Stomach (tissue), 4 donors: ENCODE measurements around the gene RAPGEF3.

Source experiments
- EP300 ChIP-seq: sonication (generic); formaldehyde crosslinking; IDR thresholded peaks from one replicate; pipeline ENCODE4 v1.6.1; 2017; ENCODE audit warnings: antibody characterized with exemption
- POLR2AphosphoS5 ChIP-seq, 3 donors: sonication (generic); formaldehyde crosslinking; IDR thresholded peaks; one replicate each; pipeline ENCODE4 v1.6.1; 2016; ENCODE audit warnings: antibody characterized with exemption in 3 of 3
- TF ChIP-seq, protein P1 (sequence below), 7 experiments: fragments of 450-650 bp in 4 of 7; fragments of 200-600 bp in 3 of 7; sonication (generic) in 3 of 7; IDR thresholded peaks; one replicate each; pipeline ENCODE4 v1.5.1; 2016 to 2019; ENCODE audit warnings: antibody characterized with exemption in 7 of 7, control low read depth in 2 of 7, mild to moderate bottlenecking in 1 of 7

DNA sequence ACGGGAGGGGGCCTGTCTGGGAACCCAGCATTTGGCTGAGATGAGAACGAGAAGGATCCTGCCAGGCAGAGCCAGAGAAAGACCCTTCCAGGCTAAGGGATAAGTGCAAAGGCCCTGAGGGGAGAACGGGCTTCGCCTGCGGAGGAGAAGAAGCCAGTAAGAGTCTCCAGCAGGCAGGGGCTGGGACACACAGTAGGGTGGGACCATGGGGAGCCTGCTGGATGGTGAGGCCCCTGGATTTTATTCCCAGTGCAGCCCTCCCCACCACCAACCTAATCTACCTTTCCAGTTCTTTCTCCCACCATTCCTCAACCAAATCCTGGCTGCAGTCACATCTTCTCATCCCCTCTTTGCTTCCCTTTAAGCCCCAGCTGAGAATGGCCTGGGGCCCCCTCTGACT is 12.6 kb downstream of the RAPGEF3 start:
- TF ChIP-seq, protein P1, sequence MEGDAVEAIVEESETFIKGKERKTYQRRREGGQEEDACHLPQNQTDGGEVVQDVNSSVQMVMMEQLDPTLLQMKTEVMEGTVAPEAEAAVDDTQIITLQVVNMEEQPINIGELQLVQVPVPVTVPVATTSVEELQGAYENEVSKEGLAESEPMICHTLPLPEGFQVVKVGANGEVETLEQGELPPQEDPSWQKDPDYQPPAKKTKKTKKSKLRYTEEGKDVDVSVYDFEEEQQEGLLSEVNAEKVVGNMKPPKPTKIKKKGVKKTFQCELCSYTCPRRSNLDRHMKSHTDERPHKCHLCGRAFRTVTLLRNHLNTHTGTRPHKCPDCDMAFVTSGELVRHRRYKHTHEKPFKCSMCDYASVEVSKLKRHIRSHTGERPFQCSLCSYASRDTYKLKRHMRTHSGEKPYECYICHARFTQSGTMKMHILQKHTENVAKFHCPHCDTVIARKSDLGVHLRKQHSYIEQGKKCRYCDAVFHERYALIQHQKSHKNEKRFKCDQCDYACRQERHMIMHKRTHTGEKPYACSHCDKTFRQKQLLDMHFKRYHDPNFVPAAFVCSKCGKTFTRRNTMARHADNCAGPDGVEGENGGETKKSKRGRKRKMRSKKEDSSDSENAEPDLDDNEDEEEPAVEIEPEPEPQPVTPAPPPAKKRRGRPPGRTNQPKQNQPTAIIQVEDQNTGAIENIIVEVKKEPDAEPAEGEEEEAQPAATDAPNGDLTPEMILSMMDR (IDR thresholded peaks at IDR 0.05), result no peak
- TF ChIP-seq EP300 (no peak), POLR2AphosphoS5 (IDR thresholded peaks at IDR 0.05) (no peak)
